Hepatic stellate cell (primary cell): ENCODE results near the gene PDCD4.

Experiments
- DNase-seq: peaks from one replicate; pipeline ENCODE4 v3.0.0; 2011; ENCODE audit warnings: low spot score

The PDCD4 gene

DNA sequence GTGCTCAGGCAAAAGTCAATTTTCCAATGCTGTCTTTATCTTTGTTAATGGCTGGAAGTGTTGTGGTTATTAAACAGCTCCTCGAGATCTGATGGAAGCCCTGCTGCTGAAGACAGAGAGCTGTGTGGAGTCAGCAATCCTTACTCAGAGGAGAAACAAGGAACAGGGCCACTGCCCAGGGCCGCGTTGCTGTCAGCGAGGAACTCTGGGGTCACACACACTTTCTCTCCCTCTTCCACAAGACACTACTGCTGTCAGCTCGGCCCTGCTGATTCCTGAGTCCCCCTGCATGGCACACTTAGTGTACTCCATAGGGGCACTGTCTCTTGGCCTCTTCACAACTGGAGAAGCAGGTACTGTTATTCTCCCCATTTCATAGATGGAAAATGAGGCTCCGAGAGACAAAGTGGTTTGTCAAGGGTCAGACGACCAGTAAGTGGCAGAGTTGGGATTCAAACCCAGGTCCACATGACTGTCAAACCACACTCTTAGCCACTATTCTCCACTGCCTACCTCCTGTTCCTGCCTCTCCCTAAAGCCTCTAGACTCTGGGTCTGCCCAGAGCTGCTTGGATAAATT, 29.3 kb upstream of the PDCD4 start:
- DNase-seq = no peak

- DNase-seq = no peak
These were observed 28.7 kb upstream of the PDCD4 start for GRCh38 chr10:110843031-110843430.

- no peak for DNase-seq
These were observed 27.7 kb upstream of the PDCD4 start for GRCh38 chr10:110843796-110844616.

DNA sequence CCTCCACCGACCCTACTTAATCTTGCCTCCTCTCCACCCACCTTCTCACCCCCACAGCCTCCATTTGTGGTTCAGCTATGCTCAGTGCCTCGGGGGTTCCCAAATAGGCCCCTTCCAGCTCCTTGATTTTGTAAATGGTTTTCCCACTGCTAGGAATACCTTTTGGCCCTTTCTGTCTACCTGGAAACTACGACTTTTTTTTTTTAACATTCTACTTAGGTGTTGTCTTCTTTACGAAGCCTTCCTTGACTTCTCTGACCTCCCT, 27.2 kb upstream of the PDCD4 start:
- no peak for DNase-seq

- DNase-seq = no peak
These were observed 26.5 kb upstream of the PDCD4 start for GRCh38 chr10:110845192-110845755.

DNA sequence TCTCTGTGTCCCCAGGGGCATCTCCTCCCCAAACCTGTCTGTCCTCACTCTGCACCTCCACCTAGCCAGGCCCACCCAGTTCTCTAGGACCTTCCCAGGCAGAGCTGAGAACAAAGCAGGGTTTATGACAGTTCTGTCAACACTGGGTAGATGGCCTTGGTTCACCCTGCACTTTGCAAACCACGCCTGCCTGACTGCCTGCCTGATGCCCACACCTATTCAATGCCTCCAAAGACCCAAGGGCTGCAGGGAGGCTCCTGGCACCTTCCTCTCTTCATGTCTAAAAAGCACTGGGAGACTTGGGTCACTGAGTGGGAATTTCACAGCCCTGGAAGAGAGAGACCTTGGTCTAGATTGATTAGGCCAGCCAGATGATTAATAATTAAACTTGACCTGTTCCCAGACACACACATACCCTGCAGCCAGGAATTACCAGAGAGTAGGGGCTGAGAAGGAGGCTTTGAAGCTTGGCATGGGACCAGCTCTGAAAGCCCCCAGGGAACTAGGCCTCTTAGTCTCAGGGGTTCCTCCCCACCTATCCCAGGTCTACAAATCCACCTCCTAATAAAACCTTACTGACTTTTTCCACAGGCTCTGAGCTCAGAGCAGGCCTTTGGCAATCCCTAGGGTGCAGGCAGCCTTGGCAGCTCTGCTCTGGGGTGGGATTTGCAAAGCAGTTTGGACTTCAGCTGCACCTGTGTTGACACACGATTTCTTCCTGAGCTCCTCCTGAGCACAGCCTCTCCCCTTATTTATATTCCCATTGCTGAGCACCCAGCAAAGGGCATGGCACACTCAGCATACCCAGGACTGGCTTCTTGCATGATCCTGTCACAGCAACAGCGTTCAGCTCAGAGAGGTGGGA, 25.7 kb upstream of the PDCD4 start:
- DNase-seq = no peak

DNA sequence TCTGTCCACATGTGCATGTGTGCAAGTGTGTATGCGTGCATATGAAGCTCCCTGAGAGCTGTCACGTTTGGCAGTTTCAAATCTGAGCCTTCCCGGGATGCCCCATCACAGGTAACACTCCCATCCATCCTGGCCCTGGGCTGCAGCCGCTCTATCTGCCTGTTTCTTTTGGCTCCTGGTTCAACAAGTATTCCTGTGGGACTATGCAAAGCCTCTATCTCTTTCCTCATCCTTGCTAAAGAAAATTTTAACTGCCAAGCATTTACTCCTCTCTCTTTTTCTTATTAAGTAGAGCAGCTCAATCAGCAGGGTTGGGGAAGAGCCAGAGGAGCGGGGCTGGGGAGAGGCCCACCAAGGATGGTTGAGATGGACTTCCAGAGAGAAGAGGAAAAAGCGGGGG, 24.4 kb upstream of the PDCD4 start:
- DNase-seq = no peak

DNA sequence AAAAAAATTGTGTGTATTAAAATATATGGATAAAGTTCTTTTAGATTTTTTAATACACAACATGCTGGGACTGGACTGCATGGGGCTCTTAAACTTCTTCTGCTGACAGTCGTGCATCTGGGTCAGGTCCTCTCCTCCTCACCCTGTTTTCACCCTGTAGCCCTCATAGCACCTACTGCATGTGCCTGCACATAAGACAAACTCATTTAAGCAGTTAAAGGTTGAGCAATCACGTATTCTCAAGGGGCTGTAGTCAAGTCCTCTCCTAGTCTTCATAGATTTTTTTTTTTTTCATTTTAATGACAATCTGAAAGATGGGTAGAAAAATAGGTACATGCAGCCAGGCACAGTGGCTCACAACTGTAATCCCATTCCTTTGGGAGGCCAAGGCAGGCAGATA, 23.6 kb upstream of the PDCD4 start:
- no peak for DNase-seq

DNA sequence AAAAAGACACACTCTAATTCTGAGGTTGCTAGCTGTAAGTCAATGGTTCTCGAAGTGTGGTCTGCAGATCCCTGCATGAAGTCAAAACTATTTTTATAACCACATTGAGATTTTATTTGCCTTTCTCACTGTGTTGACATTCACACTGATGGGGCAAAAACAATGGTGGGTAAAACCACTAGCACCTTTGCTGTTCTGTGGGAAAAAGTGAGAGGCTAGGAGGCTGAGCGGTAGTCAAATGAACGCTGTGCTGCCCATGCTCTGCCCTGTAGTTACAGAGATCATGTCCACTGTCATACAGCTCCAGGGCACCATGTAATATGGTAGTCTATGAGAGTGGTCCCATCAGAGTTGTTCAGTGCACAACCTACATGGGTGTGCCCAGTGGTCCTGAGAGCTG, 21.6 kb upstream of the PDCD4 start:
- DNase-seq = no peak

- no peak for DNase-seq
These were observed 20.6 kb upstream of the PDCD4 start for GRCh38 chr10:110851020-110851612.

- DNase-seq = no peak
These were observed 19.4 kb upstream of the PDCD4 start for GRCh38 chr10:110852255-110852896.

DNA sequence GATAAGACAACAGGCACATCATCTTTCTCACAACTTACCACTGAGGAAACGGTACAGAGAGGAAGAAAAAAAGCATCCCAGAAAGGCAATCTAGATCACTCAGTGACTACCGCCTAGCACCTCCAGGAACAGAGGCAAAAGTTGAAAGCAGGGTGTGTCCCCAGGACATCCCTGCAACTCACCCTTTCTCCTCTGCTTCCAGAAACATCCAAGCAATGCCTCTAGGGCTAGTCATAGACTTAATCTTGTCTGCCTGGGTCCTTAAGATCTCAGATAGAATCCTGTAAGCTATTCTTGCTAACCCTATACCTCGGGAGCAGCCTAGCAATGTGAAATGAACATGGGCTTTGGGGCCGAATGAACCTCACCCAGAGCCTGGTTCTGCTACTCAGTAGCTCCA, 18.8 kb upstream of the PDCD4 start:
- no peak for DNase-seq

- no peak for DNase-seq
These were observed 17.7 kb upstream of the PDCD4 start for GRCh38 chr10:110853921-110854605.

- no peak for DNase-seq
These were observed 14.2 kb upstream of the PDCD4 start for GRCh38 chr10:110857265-110858171.

- no peak for DNase-seq
These were observed 13.3 kb upstream of the PDCD4 start for GRCh38 chr10:110858297-110858934.

- no peak for DNase-seq
These were observed 12.3 kb upstream of the PDCD4 start for GRCh38 chr10:110859206-110859972.

DNA sequence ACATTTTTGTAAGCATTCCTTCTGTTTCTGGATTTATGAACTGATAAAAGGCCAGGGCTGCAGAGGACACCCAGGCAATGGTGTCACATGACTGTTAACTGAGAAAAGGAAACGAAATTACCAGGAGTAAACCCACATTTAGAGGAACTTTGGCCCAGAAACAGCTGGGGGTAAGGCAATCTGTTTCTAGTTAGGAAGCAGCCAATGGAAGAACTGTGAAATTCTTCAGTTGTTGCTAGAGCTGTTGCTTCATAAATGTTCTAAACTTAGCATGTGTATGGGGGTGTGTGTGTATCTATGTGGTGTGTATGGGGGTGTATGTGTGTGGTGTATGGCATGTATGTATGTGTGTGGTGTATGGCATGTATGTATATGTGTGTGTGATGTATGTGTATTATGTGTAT, 11.8 kb upstream of the PDCD4 start:
- no peak for DNase-seq

- DNase-seq = no peak
These were observed 11.0 kb upstream of the PDCD4 start for GRCh38 chr10:110860576-110861241.
